Neural progenitor cell (in vitro differentiated cells): ENCODE results near the gene ZFAND3.

Experiments used
- EZH2phosphoT487 ChIP-seq: fragments of 200-600 bp; sonication (generic); IDR thresholded peaks from 2 replicates; pipeline ENCODE4 v1.6.1; 2017; ENCODE audit warnings: antibody characterized with exemption
- TF ChIP-seq, protein P1 (sequence below): fragments of 200-600 bp; sonication (generic); IDR thresholded peaks from 2 replicates; pipeline ENCODE4 v1.5.1; 2017; ENCODE audit warnings: antibody characterized with exemption, mild to moderate bottlenecking

DNA sequence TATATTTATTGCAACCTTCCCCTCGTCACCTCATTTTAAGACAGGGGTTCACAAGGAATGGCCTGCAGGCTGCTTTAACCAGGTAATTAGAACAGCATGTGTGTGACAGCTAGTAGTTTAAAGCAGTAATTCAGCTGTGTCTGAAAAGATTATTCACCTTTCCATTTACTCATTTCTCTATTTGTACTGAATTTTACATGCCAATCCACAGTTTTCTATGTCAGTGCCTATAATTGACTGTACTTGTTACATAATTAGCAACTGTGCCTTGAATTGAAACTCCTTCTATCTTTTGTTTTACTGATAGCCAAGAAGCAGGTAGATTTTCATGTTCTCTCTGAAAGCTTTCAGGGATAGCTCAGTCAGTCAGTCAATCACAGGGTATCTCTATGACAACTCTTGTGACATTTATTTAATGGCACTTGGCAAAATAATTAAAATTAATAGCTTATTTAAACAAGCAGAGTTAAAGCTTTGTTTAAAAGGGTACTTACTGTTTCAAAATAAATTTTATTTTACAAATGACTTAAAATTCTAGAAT, 214.0 kb downstream of the ZFAND3 start:
- TF ChIP-seq, protein P1, sequence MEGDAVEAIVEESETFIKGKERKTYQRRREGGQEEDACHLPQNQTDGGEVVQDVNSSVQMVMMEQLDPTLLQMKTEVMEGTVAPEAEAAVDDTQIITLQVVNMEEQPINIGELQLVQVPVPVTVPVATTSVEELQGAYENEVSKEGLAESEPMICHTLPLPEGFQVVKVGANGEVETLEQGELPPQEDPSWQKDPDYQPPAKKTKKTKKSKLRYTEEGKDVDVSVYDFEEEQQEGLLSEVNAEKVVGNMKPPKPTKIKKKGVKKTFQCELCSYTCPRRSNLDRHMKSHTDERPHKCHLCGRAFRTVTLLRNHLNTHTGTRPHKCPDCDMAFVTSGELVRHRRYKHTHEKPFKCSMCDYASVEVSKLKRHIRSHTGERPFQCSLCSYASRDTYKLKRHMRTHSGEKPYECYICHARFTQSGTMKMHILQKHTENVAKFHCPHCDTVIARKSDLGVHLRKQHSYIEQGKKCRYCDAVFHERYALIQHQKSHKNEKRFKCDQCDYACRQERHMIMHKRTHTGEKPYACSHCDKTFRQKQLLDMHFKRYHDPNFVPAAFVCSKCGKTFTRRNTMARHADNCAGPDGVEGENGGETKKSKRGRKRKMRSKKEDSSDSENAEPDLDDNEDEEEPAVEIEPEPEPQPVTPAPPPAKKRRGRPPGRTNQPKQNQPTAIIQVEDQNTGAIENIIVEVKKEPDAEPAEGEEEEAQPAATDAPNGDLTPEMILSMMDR, result no peak
- no peak for TF ChIP-seq EZH2phosphoT487
